ENCODE results near the gene PALLD. TPM values are rescaled to one million over a fixed set of nuclear protein-coding genes. Genes with fewer than 3 reads are reported as not detected.

PALLD gene
- total and polyA plus RNA-seq, 12 donors: 169 to 1,537 (median 667) TPM

DNA sequence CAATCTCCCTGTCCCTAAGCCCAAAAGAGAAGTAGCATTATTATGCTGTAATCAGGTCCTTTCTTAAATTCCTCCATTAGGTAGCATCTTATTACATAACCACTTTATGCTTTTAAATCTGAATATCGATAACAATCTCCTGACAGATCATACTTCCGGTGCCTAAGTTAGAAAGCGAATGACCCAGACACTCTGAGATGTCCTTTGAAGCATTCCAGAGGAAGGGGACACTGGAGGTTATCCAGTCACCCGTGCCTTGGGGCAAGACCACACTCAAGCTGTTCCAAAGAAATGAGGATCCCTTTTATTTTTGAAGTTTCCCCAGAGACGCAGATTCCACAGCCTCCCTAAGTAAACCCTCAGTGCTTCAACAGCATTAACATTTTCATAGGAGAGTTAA lies 125.7 kb downstream of the PALLD start:
- 50 to 58% methylated on average over 5 of the region's 5 CpGs for WGBS, 2 donors
- Histone ChIP-seq H3K27ac (peak overlapping the region in 5 of 10 donors; percentile 38 to 84 (median 77)), H3K27me3 (no peaks in the 10 kb centered on the region)

GRCh38 chr4:168623011-168623410 lies 126.2 kb downstream of the PALLD start:
- DNase-seq (no peak), ATAC-seq (no peak)
- H3K27me3 ChIP-seq: no peaks in the 10 kb centered on the region
- no peaks in the 10 kb centered on the region for H3K36me3 ChIP-seq
- no peak overlapping the region for H3K4me3 ChIP-seq
- H3K9me3 ChIP-seq: no peaks in the 10 kb centered on the region
- peaks cover 0 to 47% (median 17%) of the 10 kb centered on the region in 9 donors for H3K4me1 ChIP-seq
- intact Hi-C loops (cut with DNase I): no loop called here
- H3K27ac ChIP-seq: peak overlapping the region in 4 of 10 donors; percentile 50 to 84 (median 80)
- no peak for TF ChIP-seq CTCF (IDR thresholded peaks at IDR 0.05)

More for the DNA sequence above, 125.7 kb downstream of the PALLD start:
- Histone ChIP-seq H3K4me1 (peaks cover 0 to 51% (median 14%) of the 10 kb centered on the region in 9 donors), H3K4me3 (no peak overlapping the region), H3K36me3 (no peaks in the 10 kb centered on the region), H3K9me3 (no peaks in the 10 kb centered on the region)
- ATAC-seq (no peak), DNase-seq (no peak)
- no peak for TF ChIP-seq CTCF (IDR thresholded peaks at IDR 0.05)
- intact Hi-C loops (cut with DNase I): no loop called here

GRCh38 chr4:168623484-168623883 lies 126.6 kb downstream of the PALLD start:
- WGBS, 2 donors: 84 to 88% methylated on average over 5 of the region's 5 CpGs
- ATAC-seq (no peak), DNase-seq (no peak)
- Histone ChIP-seq H3K4me3 (no peak overlapping the region), H3K4me1 (peaks cover 0 to 42% (median 17%) of the 10 kb centered on the region in 9 donors), H3K27me3 (no peaks in the 10 kb centered on the region), H3K36me3 (no peaks in the 10 kb centered on the region), H3K27ac (peak overlapping the region in 2 of 10 donors; percentile 5 to 83), H3K9me3 (no peaks in the 10 kb centered on the region)
- intact Hi-C loops (cut with DNase I): no loop called here
- no peak for TF ChIP-seq CTCF (IDR thresholded peaks at IDR 0.05)

DNA sequence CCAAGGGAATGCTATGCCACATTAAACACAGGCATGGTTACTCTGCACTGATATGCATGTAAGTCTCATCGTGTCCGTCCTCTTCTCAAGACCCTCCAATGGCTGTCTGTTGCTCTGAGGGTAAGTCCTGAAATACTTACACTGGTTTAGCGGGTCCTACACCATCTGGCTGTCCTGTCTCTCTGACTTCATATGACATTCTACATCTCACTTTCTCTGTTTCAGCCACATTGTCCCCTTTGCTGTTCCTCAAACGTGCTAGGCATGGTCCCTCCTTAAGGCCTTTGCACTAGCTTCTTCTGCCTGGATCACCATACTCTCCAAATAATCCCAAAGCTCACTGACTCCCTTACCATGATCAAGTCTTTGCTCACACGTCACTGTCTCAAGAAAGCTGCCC lies 131.4 kb downstream of the PALLD start:
- WGBS, 2 donors: 90 to 94% methylated on average over 5 of the region's 5 CpGs
- H3K27ac ChIP-seq: peak overlapping the region in 1 of 10 donors; percentile 6
- no peak for TF ChIP-seq CTCF (IDR thresholded peaks at IDR 0.05)
- no peak overlapping the region for H3K4me3 ChIP-seq
- intact Hi-C loops (cut with DNase I): loop anchor here in 1 of 10 donors (5.0 kb wide), 1 partner anchor 41 kb away; no protein-coding TSS in a partner anchor
- H3K9me3 ChIP-seq: no peaks in the 10 kb centered on the region
- ATAC-seq (no peak), DNase-seq (no peak)
- H3K4me1 ChIP-seq: peaks cover 0 to 27% (median 19%) of the 10 kb centered on the region in 9 donors
- H3K36me3 ChIP-seq: no peaks in the 10 kb centered on the region
- H3K27me3 ChIP-seq: peaks cover 0 to 41% (median 0%) of the 10 kb centered on the region in 7 donors
